Urinary bladder (tissue), 4 donors: ENCODE data around the gene WDFY4. TPM values are rescaled to one million over a fixed set of nuclear protein-coding genes. Genes with fewer than 3 reads are reported as not detected.

ENCODE experiments used
- DNase-seq: peaks from one replicate; pipeline ENCODE4 v3.0.0-alpha.2; 2015; ENCODE audit errors: extremely low spot score
- H3K27ac ChIP-seq: one replicate; pipeline ENCODE4 v1.5.1; 2013; ENCODE audit warnings: low read depth, mild to moderate bottlenecking, moderate library complexity
- H3K36me3 ChIP-seq: one replicate; pipeline ENCODE4 v1.6.1; 2013; ENCODE audit warnings: mild to moderate bottlenecking, moderate library complexity; ENCODE audit not compliant: insufficient read depth
- H3K4me1 ChIP-seq: one replicate; pipeline ENCODE4 v1.6.1; 2013; ENCODE audit warnings: mild to moderate bottlenecking, moderate library complexity; ENCODE audit not compliant: insufficient read depth
- H3K4me3 ChIP-seq: one replicate; pipeline ENCODE4 v1.5.1; 2013; ENCODE audit warnings: low read depth, low read length
- WGBS: extraction: QIAGEN DNeasy Blood & Tissue Kit; methylation state at CpG from one replicate; pipeline ENCODE4 v1.1.7; 2013; 5-methylcytosine and 5-hydroxymethylcytosine counted together
- polyA plus RNA-seq: library from polyadenylated mRNA; stranded (reverse); fragments of 200-250 nt; gene quantifications from one replicate; pipeline ENCODE4 v1.2.3, GENCODE V29; 2013
- total RNA-seq: library from RNA; depleted of rRNA; stranded (reverse); fragments of >200 nt; gene quantifications from one replicate; pipeline ENCODE4 v1.2.3, GENCODE V29; 2014
- donor health status: healthy with polysubstance abuse.
- donor health status: healthy.

The WDFY4 gene
- total and polyA plus RNA-seq, 2 donors: 2.0 to 4.9 TPM

- Histone ChIP-seq H3K4me1 (no peaks in the 10 kb centered on the region), H3K4me3 (no peak overlapping the region), H3K36me3 (no peaks in the 10 kb centered on the region), H3K27ac (no peak overlapping the region)
- no peak for DNase-seq
- WGBS: 65% methylated on average over 4 of the region's 4 CpGs
Observed at GRCh38 chr10:48786606-48787282, 102.1 kb downstream of the WDFY4 start.

GRCh38 chr10:48788554-48788953 lies 103.9 kb downstream of the WDFY4 start:
- no peak overlapping the region for H3K4me3 ChIP-seq
- no peaks in the 10 kb centered on the region for H3K4me1 ChIP-seq
- H3K36me3 ChIP-seq: no peaks in the 10 kb centered on the region
- no peak overlapping the region for H3K27ac ChIP-seq
- no peak for DNase-seq
- 73% methylated on average over 5 of the region's 5 CpGs for WGBS

- 89% methylated on average over 10 of the region's 10 CpGs for WGBS
- DNase-seq: no peak
- no peak overlapping the region for H3K4me3 ChIP-seq
Observed at GRCh38 chr10:48789486-48790456, 105.1 kb downstream of the WDFY4 start.

GRCh38 chr10:48790457-48791044 lies 105.9 kb downstream of the WDFY4 start:
- Histone ChIP-seq H3K36me3 (no peaks in the 10 kb centered on the region), H3K27ac (no peak overlapping the region), H3K4me1 (no peaks in the 10 kb centered on the region), H3K4me3 (no peak overlapping the region)
- WGBS: 82% methylated on average over 8 of the region's 8 CpGs
- no peak for DNase-seq

More at GRCh38 chr10:48789486-48790456, 105.1 kb downstream of the WDFY4 start:
- Histone ChIP-seq H3K27ac (no peak overlapping the region), H3K36me3 (no peaks in the 10 kb centered on the region), H3K4me1 (no peaks in the 10 kb centered on the region)

- WGBS: 64% methylated on average over 6 of the region's 6 CpGs
- no peaks in the 10 kb centered on the region for H3K36me3 ChIP-seq
- DNase-seq: no peak
- H3K4me3 ChIP-seq: no peak overlapping the region
- H3K4me1 ChIP-seq: no peaks in the 10 kb centered on the region
- no peak overlapping the region for H3K27ac ChIP-seq
Observed at GRCh38 chr10:48791267-48791928, 106.7 kb downstream of the WDFY4 start.

DNA sequence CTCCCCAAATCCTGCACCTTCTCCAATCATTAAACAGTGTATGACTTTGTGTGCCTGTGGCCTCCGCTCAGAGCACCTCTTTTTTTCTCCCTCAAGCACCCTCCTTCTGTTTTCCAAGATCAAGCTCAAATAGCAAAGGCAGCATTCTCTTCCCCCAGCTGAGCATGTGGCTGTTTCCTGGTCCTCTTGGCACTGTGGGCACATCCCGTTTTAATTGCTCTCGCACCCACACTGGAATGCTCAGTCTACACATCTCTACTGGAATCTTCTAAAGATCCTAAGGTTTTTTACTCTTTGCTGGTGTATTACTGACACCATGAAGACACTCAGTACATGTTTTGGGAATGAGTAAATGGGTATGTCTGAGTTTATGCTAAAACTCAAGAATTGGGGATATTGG lies 107.4 kb downstream of the WDFY4 start:
- no peak for DNase-seq
- Histone ChIP-seq H3K4me1 (no peaks in the 10 kb centered on the region), H3K4me3 (no peak overlapping the region), H3K36me3 (no peaks in the 10 kb centered on the region), H3K27ac (no peak overlapping the region)
- 68% methylated on average over 3 of the region's 3 CpGs for WGBS

DNA sequence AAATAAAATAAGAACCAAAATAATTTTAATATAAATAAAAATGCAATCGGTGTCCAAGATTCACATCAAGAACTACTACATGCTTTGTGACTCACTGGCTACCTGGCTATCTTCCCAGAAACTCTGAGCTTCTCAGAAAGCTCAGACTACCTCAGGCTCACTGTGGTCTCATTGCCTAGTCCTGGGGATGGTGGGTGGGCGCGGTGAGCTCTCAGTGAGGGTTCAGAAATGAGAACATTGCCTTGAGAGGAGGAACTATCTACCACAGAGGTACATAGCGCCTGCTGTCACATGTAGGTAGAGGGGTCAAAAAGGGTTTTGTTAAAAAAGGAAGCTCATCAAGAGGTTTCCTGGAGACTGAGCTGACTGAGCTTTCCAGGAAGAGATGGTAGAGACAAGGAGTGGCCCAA lies 108.0 kb downstream of the WDFY4 start:
- no peaks in the 10 kb centered on the region for H3K4me1 ChIP-seq
- no peak overlapping the region for H3K4me3 ChIP-seq
- no peak for DNase-seq
- no peaks in the 10 kb centered on the region for H3K36me3 ChIP-seq
- no peak overlapping the region for H3K27ac ChIP-seq
- 53% methylated on average over 4 of the region's 4 CpGs for WGBS

DNA sequence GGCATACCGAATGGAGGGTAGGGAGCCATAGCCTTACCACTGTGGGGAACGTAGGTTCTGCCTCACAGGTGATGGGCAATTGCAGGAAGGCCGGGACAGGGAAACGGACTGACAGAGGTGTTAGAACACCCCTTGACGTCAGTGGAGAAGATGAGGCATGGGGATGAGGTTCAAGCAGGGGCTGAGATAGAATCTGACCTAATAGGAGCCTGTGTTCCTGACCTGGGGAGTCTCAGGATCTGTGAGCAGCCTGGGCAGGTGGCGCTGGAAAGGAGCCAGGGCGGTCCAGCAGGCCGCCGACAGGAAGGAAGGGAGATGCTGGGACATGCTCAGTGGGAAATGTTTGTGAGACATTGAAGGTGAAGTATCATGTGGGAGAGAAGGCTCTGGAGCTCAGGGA lies 109.4 kb downstream of the WDFY4 start:
- 71% methylated on average over 9 of the region's 9 CpGs for WGBS
- Histone ChIP-seq H3K27ac (no peak overlapping the region), H3K4me1 (no peaks in the 10 kb centered on the region), H3K36me3 (no peaks in the 10 kb centered on the region), H3K4me3 (no peak overlapping the region)
- no peak for DNase-seq

DNA sequence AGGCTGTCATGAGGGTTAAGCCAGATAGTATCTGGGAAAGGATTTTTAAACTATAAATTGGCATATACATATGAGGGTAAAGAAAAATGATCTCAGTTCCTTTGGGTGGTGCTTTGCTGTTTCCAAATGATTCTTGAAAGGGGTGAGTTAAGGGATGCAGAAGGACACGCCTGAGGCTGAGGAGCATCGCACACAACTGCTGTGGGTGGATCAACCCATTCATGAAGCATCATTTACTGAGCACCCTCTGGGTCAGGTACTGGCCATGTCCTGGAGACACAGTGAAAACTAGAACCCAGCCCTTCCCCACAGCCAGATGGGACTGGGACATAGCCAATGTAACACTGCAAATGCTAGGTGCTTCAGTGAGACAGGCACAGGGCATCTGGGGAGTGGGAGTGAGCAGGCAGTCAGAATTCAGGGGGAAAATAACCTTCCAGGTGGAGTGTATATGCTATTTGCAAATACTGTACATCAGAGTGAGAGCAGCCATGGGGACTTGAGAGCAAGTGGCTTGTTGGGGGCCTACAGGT lies 112.1 kb downstream of the WDFY4 start:
- Histone ChIP-seq H3K4me3 (no peak overlapping the region), H3K27ac (no peak overlapping the region), H3K36me3 (no peaks in the 10 kb centered on the region), H3K4me1 (no peaks in the 10 kb centered on the region)
- WGBS: 97% methylated on average over 2 of the region's 2 CpGs
- no peak for DNase-seq

DNA sequence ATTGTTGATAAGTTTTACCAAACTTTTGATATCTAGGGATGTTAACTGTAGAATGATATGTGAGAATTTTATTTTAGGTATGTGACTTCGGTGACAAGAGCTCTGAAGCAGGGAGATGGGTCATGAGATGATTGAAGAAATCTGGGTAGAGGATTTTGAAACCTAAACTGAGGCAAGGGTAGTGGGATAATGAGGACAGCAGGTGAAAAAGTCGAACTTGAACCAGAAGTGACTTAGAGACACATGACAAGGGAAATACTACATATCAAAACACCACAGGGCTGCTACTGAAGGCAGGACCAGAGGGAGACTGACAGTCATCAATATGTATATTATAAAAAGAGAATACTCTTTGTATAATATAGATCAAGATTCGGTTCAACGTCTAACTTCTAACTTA lies 113.2 kb downstream of the WDFY4 start:
- H3K36me3 ChIP-seq: no peaks in the 10 kb centered on the region
- WGBS: 80% methylated on average over 4 of the region's 4 CpGs

GRCh38 chr10:48798481-48799254 lies 114.0 kb downstream of the WDFY4 start:
- Histone ChIP-seq H3K36me3 (no peaks in the 10 kb centered on the region), H3K4me3 (no peak overlapping the region), H3K4me1 (no peaks in the 10 kb centered on the region), H3K27ac (no peak overlapping the region)
- no peak for DNase-seq
- 48% methylated on average over 5 of the region's 5 CpGs for WGBS

More for the DNA sequence above, 113.2 kb downstream of the WDFY4 start:
- no peak for DNase-seq
- H3K27ac ChIP-seq: no peak overlapping the region
- H3K4me1 ChIP-seq: no peaks in the 10 kb centered on the region
- no peak overlapping the region for H3K4me3 ChIP-seq

DNA sequence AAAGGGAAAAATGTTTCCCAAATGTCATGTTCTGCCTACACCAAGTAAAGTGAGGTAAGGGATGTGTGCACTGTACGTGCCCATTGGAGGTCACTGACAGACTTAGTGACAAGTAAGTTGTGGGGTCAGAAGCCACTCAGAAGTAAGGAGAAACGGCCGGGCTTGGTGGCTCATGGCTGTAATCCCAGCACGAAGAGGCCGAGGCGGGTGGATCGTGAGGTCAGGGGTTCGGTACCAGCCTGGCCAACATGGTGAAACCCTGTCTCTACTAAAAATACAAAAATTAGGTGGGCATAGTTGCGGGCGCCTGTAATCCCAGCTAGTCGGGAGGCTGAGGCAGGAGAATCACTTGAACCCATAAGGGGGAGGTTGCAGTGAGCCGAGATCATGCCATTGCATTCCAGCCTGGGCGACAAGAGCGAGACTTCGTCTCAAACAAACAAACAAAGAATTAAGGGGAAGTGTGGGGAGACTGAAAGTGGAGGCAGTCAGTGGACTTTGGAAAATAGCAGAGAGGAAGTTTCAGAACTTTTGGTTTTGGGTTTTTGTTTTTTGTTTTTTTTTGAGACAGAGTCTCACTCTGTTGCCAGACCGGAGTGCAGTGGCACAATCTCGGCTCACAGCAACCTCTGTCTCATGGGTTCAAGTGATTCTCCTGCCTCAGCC lies 114.8 kb downstream of the WDFY4 start:
- H3K27ac ChIP-seq: peak overlapping the region; percentile 61
- no peaks in the 10 kb centered on the region for H3K36me3 ChIP-seq
- 84% methylated on average over 17 of the region's 17 CpGs for WGBS
- no peak for DNase-seq
- no peak overlapping the region for H3K4me3 ChIP-seq
- no peaks in the 10 kb centered on the region for H3K4me1 ChIP-seq
